ENCODE results near the gene SYNE1. TPM values are rescaled to one million over a fixed set of nuclear protein-coding genes. Genes with fewer than 3 reads are reported as not detected.

The SYNE1 gene
- total RNA-seq, 2 experiments from 2014 or later, result 74.6 to 140 TPM

GRCh38 chr6:152571943-152572337 is 65.2 kb downstream of the SYNE1 start:
- ChIA-PET CTCF (ENCODE audit: unreplicated experiment) (no interaction called here), POLR2A (interaction anchor here (0.7 to 1.0 kb wide), 2 partner anchors 15 to 29 kb away, joined by 3 read pairs; no protein-coding TSS in a partner anchor)
- Histone ChIP-seq H4K20me1 (ENCODE audit: insufficient read depth, low read length) (no peaks in the 10 kb centered on the region), H3K4me2 (ENCODE audit: low read length) (no peak overlapping the region), H3K4me3 (ENCODE audit: low read depth, low read length, poor library complexity, severe bottlenecking) (no peak overlapping the region), H2AFZ (ENCODE audit: low read length) (no peak overlapping the region), H3K9me2 (ENCODE audit: insufficient read depth, low read length) (no peaks in the 10 kb centered on the region), H3K9me3 (ENCODE audit: low read length) (no peaks in the 10 kb centered on the region), H3K79me2 (ENCODE audit: insufficient read depth, low read depth, low read length) (no peaks in the 10 kb centered on the region), H3K27ac (ENCODE audit: low read depth, low read length, poor library complexity, severe bottlenecking) (no peak overlapping the region), H3K36me3 (ENCODE audit: insufficient read depth, low read length) (no peaks in the 10 kb centered on the region), H3K4me1 (ENCODE audit: insufficient read depth, low read length, poor library complexity, severe bottlenecking) (no peaks in the 10 kb centered on the region)
- no TSS peak for BruUV-seq (replicated peaks)
- intact Hi-C loops (cut with micrococcal nuclease; ENCODE audit: unreplicated experiment), result no loop called here
- TF ChIP-seq CTCF (conservative IDR thresholded peaks at IDR 0.05; ENCODE audit: low read length) (no peak), EZH2phosphoT487 (IDR thresholded peaks at IDR 0.05; ENCODE audit: borderline replicate concordance, low read depth, low read length) (no peak)
- DNase-seq (ENCODE audit: low spot score), result no peak

- Histone ChIP-seq H3K79me2 (ENCODE audit: insufficient read depth, low read depth, low read length) (no peaks in the 10 kb centered on the region), H2AFZ (ENCODE audit: low read length) (no peak overlapping the region), H3K9me3 (ENCODE audit: low read length) (no peaks in the 10 kb centered on the region), H3K36me3 (ENCODE audit: insufficient read depth, low read length) (no peaks in the 10 kb centered on the region), H3K4me2 (ENCODE audit: low read length) (no peak overlapping the region), H3K9me2 (ENCODE audit: insufficient read depth, low read length) (no peaks in the 10 kb centered on the region), H3K4me3 (ENCODE audit: low read depth, low read length, poor library complexity, severe bottlenecking) (no peak overlapping the region), H4K20me1 (ENCODE audit: insufficient read depth, low read length) (no peaks in the 10 kb centered on the region), H3K4me1 (ENCODE audit: insufficient read depth, low read length, poor library complexity, severe bottlenecking) (no peaks in the 10 kb centered on the region), H3K27ac (ENCODE audit: low read depth, low read length, poor library complexity, severe bottlenecking) (no peak overlapping the region)
- POLR2A ChIA-PET, result interaction anchor here (0.7 to 1.0 kb wide), 2 partner anchors 12 to 28 kb away, joined by 3 read pairs; no protein-coding TSS in a partner anchor
- no peak for TF ChIP-seq EZH2phosphoT487 (IDR thresholded peaks at IDR 0.05; ENCODE audit: borderline replicate concordance, low read depth, low read length)
- TF ChIP-seq CTCF (conservative IDR thresholded peaks at IDR 0.05; ENCODE audit: low read length), result no peak
- no TSS peak for BruUV-seq (replicated peaks)
- intact Hi-C loops (cut with micrococcal nuclease; ENCODE audit: unreplicated experiment), result no loop called here
- no peak for DNase-seq (ENCODE audit: low spot score)
- CTCF ChIA-PET (ENCODE audit: unreplicated experiment), result interaction anchor here (1.0 kb wide), 1 partner anchor 72 kb away, joined by 3 read pairs; no protein-coding TSS in a partner anchor
These were observed 66.1 kb downstream of the SYNE1 start for GRCh38 chr6:152571089-152571488.

- ChIA-PET CTCF (ENCODE audit: unreplicated experiment) (no interaction called here), POLR2A (interaction anchor here (0.6 to 1.6 kb wide), 3 partner anchors 8 to 100 kb away, joined by 3 to 6 read pairs (median 3); no protein-coding TSS in a partner anchor)
- H3K27ac ChIP-seq (ENCODE audit: low read depth, low read length, poor library complexity, severe bottlenecking), result no peak overlapping the region
- no TSS peak for BruUV-seq (replicated peaks)
- no peak overlapping the region for H3K4me2 ChIP-seq (ENCODE audit: low read length)
- no peaks in the 10 kb centered on the region for H3K79me2 ChIP-seq (ENCODE audit: insufficient read depth, low read depth, low read length)
- no peaks in the 10 kb centered on the region for H3K9me2 ChIP-seq (ENCODE audit: insufficient read depth, low read length)
- no peaks in the 10 kb centered on the region for H3K36me3 ChIP-seq (ENCODE audit: insufficient read depth, low read length)
- no peaks in the 10 kb centered on the region for H4K20me1 ChIP-seq (ENCODE audit: insufficient read depth, low read length)
- TF ChIP-seq CTCF (conservative IDR thresholded peaks at IDR 0.05; ENCODE audit: low read length), result no peak
- no peak for TF ChIP-seq EZH2phosphoT487 (IDR thresholded peaks at IDR 0.05; ENCODE audit: borderline replicate concordance, low read depth, low read length)
- H3K4me1 ChIP-seq (ENCODE audit: insufficient read depth, low read length, poor library complexity, severe bottlenecking), result no peaks in the 10 kb centered on the region
- H2AFZ ChIP-seq (ENCODE audit: low read length), result no peak overlapping the region
- no peak overlapping the region for H3K4me3 ChIP-seq (ENCODE audit: low read depth, low read length, poor library complexity, severe bottlenecking)
- H3K9me3 ChIP-seq (ENCODE audit: low read length), result no peaks in the 10 kb centered on the region
- no peak for DNase-seq (ENCODE audit: low spot score)
- intact Hi-C loops (cut with micrococcal nuclease; ENCODE audit: unreplicated experiment), result no loop called here
These were observed 70.9 kb downstream of the SYNE1 start for GRCh38 chr6:152566103-152566875.

Measured in OCI-LY7 (cell line).